GM19324 (cell line): Measurements from ENCODE around the gene UGT1A8.

Experiments used
- ATAC-seq: cut with Tn5 transposase; IDR thresholded peaks from one replicate; pipeline ENCODE4 v1.9.1; 2021; ENCODE audit warnings: mild to moderate bottlenecking, moderate library complexity; ENCODE audit not compliant: unreplicated experiment, low FRiP score

The UGT1A8 gene

DNA sequence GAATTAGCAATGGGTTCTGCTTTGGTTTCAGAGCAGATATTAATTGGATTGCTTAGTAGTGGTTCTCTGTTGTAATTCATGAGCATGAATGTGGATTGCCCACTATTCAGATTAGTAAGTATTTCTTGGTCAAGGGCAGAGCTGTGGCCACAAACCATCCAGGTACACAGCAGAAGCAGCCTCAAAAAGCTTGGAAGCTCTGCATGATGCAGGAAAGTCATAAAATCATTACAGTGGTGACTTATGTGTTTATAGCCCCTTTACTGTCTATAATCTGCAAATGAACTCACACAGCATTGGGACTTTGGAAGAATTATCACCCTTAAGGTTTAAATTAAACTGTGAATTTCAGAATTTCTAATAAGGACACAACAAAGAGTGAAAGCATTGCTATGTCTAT lies 140.7 kb downstream of the UGT1A8 start:
- ATAC-seq = no peak

DNA sequence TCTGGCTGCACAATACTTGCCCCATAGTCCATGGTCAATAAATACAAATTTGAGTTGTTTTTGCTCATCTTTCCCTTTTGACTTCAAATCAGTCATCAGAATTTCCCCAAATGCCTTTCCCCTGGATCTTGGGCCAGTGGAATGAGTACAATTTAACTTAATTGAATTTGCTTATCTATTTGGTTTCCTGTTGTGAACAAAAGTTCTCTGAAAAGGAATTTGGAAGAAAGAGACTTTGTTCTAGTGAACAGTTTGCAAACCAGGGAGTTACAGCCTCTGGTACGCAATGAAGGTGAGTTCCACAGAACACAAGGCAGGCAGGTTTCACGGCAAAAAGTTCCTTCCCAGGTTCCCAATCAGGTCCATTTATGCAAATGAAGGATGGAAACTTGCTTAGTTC lies 141.4 kb downstream of the UGT1A8 start:
- no peak for ATAC-seq

DNA sequence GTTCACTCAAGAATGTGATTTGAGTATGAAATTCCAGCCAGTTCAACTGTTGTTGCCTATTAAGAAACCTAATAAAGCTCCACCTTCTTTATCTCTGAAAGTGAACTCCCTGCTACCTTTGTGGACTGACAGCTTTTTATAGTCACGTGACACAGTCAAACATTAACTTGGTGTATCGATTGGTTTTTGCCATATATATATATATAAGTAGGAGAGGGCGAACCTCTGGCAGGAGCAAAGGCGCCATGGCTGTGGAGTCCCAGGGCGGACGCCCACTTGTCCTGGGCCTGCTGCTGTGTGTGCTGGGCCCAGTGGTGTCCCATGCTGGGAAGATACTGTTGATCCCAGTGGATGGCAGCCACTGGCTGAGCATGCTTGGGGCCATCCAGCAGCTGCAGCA lies 142.6 kb downstream of the UGT1A8 start, which contains the start of gene UGT1A1:
Gene UGT1A1, plus strand, starts transcription at position 228 of the 400 bp plus-strand sequence. Its CDS starts 18 bp downstream, at position 246.
- ATAC-seq = no peak

DNA sequence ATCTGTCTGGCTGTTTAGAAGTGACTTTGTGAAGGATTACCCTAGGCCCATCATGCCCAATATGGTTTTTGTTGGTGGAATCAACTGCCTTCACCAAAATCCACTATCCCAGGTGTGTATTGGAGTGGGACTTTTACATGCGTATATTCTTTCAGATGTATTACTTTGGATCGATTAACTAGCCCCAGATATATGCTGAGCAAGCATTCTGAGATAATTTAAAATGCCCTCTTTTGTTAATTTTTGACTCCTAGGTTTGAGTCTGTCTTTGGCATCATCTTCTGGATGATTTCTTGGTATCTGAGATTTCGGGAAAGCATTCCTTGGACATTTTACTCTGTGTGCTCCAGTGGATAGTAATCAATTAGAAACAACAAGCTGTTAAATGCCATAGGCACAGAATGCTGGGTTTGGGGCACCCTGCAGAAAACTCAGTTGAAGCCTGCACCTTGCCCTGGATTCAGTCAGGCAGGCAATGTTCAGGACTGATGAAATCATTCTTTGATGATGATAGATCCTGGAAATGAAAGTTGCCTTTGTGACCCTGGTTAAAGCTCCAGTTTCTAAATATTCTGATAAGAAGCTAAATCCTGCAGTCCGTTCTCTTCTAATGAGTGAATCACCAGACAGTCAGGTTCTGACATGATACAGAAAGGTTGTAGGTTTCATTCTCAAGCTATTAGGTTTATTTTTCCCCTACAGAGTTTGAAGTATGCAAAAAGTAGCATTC lies 143.8 kb downstream of the UGT1A8 start:
- no peak for ATAC-seq

DNA sequence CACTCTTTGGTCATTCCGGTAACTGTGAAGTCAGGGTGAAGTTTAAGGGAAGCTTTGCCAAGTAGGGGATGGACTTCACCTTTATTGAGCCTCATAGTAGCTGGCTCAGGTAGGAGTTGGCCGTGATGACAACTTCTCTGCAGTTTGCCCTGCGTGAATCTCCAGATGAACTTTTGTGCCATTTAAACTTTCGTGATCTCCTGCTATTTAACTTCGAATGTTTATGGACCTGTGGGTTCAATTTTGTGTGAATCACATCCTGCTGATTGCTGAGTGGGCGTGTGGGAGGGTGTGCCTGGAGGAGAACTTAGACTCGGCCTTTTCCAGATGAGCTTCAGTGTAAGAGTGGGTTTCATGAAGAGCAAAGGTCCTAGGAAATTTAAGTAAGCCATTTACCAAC lies 146.8 kb downstream of the UGT1A8 start:
- no peak for ATAC-seq

DNA sequence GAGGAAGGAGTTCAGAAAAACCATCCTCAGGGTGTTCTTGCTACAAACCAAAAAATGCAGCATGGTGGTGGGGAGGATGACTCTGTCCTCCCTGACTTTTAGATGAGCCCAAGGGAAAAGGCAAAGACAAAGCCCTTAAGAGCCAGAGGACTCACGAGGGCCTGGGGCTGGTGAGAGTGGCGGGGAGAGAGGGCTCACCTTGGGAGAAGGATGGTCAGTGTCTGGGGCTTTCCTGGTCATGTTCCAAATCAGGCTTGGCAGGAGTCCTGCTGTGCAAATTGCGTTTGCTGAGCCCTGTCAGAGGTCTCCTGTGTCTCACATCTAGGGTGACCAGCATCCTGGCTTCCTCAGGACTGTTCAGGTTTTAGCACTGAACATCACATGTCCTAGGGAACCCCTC lies 147.3 kb downstream of the UGT1A8 start:
- no peak for ATAC-seq

DNA sequence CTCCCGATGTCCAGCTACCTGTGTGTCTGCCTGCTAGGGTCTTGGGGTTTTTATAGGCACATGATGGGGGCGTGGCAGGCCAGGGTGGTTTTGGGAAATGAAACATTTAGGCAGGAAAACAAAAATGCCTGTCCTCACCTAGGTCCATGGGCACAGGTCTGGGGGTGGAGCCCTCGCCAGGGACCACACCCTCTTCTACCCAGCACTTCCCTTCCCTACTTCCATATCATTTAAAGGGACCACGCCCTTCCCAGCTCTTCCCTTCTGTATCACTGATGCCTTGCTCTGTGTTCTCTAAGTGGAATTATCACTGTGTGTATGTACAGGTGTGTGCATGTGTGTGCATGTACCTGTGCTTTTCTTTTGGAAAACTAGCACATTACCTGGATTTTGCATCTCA lies 149.0 kb downstream of the UGT1A8 start:
- no peak for ATAC-seq

DNA sequence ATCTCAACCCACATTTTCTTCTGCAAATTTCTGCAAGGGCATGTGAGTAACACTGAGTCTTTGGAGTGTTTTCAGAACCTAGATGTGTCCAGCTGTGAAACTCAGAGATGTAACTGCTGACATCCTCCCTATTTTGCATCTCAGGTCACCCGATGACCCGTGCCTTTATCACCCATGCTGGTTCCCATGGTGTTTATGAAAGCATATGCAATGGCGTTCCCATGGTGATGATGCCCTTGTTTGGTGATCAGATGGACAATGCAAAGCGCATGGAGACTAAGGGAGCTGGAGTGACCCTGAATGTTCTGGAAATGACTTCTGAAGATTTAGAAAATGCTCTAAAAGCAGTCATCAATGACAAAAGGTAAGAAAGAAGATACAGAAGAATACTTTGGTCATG lies 150.6 kb downstream of the UGT1A8 start:
- no peak for ATAC-seq

DNA sequence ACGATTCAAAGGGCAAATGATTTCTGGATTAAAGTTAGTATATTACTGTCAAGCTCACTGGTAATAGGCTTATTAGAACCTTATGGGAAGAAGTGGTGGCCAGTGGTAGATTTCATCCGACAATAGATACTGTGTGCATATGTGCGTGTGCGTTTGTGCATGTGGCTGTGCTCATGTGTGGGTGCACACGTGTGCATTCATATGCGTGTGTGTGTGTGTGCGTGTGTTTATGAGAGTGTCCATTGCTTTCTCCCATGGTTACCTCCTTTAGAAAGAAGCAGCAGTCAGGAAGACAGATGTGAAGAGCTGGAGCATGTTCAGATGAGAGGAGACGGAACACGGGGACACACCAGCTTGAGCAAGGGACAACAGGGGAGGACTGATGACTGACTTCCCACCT lies 151.8 kb downstream of the UGT1A8 start:
- ATAC-seq = no peak

DNA sequence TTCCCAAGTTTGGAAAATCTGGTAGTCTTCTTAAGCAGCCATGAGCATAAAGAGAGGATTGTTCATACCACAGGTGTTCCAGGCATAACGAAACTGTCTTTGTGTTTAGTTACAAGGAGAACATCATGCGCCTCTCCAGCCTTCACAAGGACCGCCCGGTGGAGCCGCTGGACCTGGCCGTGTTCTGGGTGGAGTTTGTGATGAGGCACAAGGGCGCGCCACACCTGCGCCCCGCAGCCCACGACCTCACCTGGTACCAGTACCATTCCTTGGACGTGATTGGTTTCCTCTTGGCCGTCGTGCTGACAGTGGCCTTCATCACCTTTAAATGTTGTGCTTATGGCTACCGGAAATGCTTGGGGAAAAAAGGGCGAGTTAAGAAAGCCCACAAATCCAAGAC lies 154.7 kb downstream of the UGT1A8 start:
- no peak for ATAC-seq

DNA sequence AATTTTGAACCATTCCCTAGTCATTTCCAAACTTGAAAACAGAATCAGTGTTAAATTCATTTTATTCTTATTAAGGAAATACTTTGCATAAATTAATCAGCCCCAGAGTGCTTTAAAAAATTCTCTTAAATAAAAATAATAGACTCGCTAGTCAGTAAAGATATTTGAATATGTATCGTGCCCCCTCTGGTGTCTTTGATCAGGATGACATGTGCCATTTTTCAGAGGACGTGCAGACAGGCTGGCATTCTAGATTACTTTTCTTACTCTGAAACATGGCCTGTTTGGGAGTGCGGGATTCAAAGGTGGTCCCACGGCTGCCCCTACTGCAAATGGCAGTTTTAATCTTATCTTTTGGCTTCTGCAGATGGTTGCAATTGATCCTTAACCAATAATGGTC lies 155.2 kb downstream of the UGT1A8 start:
- no peak for ATAC-seq

DNA sequence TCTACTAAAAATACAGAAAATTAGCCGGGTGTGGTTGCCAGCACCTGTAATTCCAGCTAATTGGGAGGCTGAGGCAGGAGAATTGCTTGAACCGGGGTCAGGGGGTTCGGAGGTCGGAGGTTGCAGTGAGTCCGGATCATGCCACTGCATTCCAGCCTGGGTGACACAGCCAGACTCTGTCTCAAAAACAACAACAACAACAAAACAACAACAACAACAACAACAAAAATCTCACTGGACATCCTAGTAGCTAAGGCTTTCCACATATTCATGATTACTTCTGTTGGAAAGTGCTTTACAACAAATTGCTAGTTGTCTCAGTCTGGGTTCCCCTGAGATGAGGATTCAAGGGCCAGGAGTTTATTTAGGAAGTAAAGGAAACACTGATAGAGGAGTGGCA lies 156.4 kb downstream of the UGT1A8 start:
- ATAC-seq = no peak

DNA sequence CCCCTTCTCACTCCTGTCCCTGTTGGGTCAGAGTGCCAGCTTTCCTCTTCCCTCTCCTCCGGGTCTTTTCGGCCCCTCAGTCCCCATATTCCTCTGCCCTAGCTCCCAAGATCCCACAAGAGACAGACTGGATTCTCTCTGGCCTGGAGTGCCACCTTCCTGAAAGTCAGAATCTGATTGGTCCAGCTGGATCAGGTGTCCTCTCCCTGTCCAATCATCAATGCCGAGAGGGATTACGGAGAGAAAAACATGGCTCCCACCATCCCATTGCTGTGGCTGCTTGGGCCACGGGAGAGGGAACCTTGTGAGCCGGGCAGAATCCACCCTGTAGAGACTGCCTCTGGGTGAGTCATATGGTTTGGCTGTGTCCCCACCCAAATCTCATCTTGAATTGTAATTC lies 158.0 kb downstream of the UGT1A8 start:
- no peak for ATAC-seq

DNA sequence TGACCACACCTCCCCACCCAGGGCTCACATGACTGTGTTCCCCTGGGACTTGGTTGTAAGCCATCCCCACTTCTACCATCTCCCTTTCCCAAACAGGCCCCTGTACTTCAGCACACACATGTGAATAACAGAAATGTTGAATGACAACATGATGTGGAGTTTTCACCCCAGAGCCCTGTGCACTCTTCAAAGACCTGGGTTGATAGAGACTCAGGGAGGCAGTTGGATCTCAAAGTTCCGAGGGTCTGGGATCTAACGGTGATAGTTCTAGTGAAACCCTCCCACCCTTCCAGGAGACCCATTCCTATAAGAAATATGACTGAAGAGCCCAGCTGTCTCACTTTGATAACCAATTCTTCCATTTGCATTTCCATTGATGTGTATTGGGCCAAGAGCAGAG lies 160.6 kb downstream of the UGT1A8 start, which contains the start of gene MROH2A:
Gene MROH2A, plus strand, starts transcription at position 301 of the 400 bp plus-strand sequence. CDS start 1,029 bp downstream, outside the sequence.
- no peak for ATAC-seq

DNA sequence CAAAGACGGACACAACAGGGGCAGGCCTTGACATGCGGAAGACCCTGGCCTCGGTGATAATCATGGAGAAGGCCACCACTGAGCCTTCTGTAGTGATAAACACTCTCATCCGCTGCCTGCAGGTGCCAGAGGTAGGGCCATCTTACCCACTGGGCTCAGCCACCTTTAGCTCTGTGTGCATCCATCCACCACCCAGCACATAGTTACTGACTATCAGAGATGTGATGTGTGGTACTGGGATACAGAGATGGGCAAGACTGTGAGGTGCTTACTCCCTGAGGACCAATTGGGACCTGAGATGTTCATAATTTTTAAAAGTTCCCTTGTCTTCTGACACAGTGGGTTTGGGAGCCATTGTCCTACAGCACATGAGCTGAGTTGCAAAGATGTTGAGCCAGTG lies 162.3 kb downstream of the UGT1A8 start:
- ATAC-seq = no peak

DNA sequence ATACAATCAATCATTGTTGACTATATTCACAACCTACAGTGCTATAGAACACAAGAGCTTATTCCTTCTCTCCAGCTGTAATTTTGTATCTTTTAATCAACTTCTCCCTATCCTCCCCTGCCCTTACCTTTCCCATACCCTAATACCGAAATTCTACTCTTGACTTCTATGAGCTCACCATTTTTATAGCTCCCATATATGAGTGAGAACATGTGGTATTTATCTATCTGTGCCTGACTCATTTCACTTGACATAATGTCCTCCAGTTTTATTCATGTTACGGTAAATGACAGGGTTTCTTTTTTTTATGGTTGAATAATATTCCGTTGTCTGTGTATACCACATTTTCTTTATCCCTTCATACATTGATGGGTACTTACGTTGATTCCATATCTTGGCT lies 163.3 kb downstream of the UGT1A8 start:
- ATAC-seq = no peak

DNA sequence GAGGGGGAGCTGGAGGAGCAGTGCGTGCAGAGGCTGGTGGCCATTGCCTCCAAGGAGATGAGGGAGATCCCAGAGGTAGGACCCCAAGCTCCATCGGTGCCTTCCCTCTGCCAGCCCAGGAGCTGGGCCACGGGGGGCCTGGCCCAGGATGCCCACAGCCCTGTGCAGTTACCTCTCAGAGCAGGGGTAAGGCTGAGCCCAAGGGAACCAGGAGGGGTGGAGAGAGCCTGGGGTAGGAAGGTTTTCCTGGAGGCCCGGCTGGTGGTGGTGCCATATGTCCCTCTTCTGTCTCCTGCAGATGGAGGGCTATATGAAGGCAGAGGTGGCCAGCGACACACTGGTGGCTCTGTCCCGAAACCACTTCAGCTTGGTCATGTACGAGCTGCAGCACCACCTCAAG lies 172.1 kb downstream of the UGT1A8 start:
- no peak for ATAC-seq

DNA sequence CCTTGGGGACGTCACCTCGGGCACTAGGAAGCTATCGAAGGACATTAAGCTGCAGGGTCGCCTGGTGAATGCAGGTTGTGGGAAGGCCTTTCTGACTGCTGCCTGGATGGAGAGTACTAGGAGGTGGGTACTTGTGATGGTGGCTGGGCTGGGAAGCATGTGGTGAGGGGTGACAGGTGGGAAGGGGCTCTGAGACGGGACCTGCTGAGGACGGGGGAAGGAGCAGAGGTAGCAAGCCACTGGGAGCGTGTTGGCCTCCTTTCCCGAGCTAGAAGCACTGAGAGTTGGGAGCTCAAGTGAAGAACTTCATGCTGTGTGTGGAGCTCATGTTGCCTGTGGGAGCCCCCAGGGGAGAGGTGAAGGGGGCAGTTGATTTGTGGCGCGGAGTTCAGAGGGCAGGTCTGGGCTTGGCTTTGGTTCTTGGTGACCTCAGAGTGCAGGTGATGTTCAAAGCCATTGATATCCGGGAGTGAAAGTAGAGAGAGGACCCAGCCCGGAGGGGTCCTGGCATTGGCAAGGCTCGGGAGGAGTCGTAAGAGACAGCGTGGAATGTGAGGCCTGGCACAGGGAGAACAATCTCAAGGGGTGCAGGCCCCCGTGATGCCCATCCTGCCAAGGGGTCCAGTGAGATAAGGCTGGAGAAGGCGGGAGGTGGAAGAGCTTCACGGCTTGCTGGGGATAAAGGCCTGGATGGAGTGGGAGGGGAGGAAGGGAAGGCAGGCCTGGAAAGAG lies 173.9 kb downstream of the UGT1A8 start:
- no peak for ATAC-seq

DNA sequence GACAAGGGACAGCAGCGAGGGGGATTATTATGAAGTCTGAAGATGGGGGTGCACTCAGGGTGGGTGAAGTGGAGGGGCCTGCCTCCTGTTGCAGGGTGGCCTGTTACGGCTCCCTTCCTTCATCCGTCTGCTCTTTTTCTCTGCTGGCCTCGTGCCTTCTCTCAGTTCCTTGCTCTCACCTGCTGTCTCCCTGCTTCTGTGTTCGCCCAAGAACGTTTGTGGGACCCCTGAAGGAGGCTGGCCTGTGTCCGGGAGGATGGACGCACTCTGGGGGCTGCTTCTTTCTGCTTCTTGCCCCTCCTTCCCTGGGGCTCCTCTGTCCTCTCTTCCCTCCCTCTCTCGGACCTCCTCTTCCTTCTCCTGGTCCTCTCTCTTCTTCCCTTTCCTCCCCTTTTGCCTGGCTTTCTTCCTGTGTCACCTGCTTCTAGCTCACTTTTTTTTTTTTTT lies 174.5 kb downstream of the UGT1A8 start:
- ATAC-seq = no peak

DNA sequence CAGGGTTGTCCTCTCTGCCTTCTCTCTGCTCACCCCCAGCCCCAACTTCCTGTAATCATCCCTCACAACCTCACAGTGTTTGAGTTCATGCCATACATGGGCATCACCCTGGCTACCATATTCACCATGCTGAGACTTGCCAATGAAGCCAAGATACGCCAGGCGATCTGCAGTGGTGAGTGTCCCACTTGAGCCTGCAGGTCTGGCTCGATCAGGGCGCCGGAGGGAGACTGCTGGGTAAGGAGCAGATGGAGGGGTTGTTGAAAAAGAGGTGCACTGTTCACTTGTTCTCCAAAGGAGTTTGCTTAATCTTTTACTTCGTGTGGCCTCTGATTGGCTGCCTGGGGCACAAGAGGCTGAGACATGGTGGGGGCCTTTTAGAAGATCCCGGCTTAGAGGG lies 175.3 kb downstream of the UGT1A8 start:
- no peak for ATAC-seq

DNA sequence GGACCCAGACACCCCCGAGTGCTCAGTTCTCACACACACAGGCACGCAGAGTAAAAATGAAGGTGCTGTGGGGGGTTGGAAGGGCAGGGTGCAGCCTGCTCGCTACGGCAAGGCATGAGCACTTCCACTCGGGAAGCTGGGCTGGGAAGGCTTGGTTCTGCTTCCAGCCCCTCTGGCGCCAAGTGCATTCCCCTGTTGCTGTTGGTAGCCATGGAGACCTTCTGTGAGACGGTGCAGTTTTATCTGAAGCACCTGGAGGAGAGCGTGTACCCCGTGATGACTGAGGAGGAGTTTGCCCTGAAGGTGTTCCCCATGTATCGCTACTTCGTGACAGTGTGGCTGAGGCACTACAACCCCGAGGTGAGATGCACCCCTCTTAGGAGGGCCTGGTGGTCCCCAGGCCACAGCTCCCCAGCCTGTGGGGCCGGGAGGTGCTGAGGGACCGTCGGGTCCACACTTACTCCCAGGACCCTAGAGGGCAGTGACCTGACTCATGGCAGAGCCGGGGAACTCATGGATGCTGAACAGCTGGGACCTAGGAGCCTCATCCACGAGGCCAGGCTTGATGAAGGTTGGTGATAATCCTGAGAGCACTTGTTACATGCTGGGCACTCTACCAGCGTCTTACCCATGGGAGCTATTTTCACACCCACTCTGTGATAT lies 176.2 kb downstream of the UGT1A8 start:
- no peak for ATAC-seq
